Gastroesophageal sphincter (tissue), 4 donors: ENCODE measurements around the gene LRRC25. TPM values are rescaled to one million over a fixed set of nuclear protein-coding genes. Genes with fewer than 3 reads are reported as not detected.
"Not testable (repeated sequence)": the region's sequence is repeated elsewhere in the genome, so short reads cannot be mapped to it uniquely, and the experiment has no call there.

Experiments used
- ATAC-seq: fragments of 150-250 bp; one replicate; pipeline ENCODE4 v1.9.1; 2016; ENCODE audit warnings: mild to moderate bottlenecking, moderate library complexity
- H3K27ac ChIP-seq, 4 donors: fragments of 200-600 bp; sonication (generic) in 3 of 4; 1 replicate in 3 of 4; 2 replicates in 1 of 4; pipeline ENCODE4 v1.5.1; 2016 to 2019
- H3K27me3 ChIP-seq: fragments of 200-600 bp; sonication (generic); one replicate; pipeline ENCODE4 v1.5.1; 2019
- H3K36me3 ChIP-seq, 2 donors: fragments of 200-600 bp; sonication (generic); one replicate each; pipeline ENCODE4 v1.5.1; 2019; ENCODE audit warnings: control low read depth in 1 of 2
- H3K4me1 ChIP-seq, 3 donors: fragments of 200-600 bp; sonication (generic); 1 replicate in 2 of 3; 2 replicates in 1 of 3; pipeline ENCODE4 v1.5.1; 2016 to 2019; ENCODE audit warnings: control low read depth in 2 of 3
- H3K4me3 ChIP-seq, 2 donors: fragments of 200-600 bp; sonication (generic); one replicate each; pipeline ENCODE4 v1.5.1; 2019; ENCODE audit warnings: mild to moderate bottlenecking in 1 of 2, moderate library complexity in 1 of 2
- H3K9me3 ChIP-seq, 3 donors: fragments of 200-600 bp; sonication (generic); one replicate each; pipeline ENCODE4 v1.5.1; 2017 to 2019; ENCODE audit warnings: control low read depth in 2 of 3
- CTCF ChIP-seq, 4 experiments: fragments of 200-600 bp in 2 of 4; fragments of 450-650 bp in 2 of 4; sonication (generic) in 1 of 4; IDR thresholded peaks; one replicate each; pipeline ENCODE4 v1.5.1; 2017 to 2019; ENCODE audit warnings: antibody characterized with exemption in 4 of 4, mild to moderate bottlenecking in 2 of 4, moderate library complexity in 2 of 4
- EP300 ChIP-seq: sonication (generic); formaldehyde crosslinking; IDR thresholded peaks from one replicate; pipeline ENCODE4 v1.6.1; 2017; ENCODE audit warnings: antibody characterized with exemption, mild to moderate bottlenecking
- POLR2A ChIP-seq, 2 donors: fragments of 450-650 bp; IDR thresholded peaks; one replicate each; pipeline ENCODE4 v1.6.1; 2017; ENCODE audit warnings: antibody characterized with exemption in 2 of 2, mild to moderate bottlenecking in 2 of 2, moderate library complexity in 1 of 2
- POLR2AphosphoS5 ChIP-seq: sonication (generic); formaldehyde crosslinking; IDR thresholded peaks from one replicate; pipeline ENCODE4 v1.6.1; 2017; ENCODE audit warnings: antibody characterized with exemption
- WGBS, 2 donors: methylation state at CpG; one replicate each; pipeline ENCODE4 v1.1.5; 2018; ENCODE audit warnings: low coverage in 1 of 2; 5-methylcytosine and 5-hydroxymethylcytosine counted together
- total RNA-seq, 4 donors: library from RNA; depleted of rRNA; stranded (reverse); fragments of >200 nt; gene quantifications; one replicate each; pipeline ENCODE4 v1.1.0, GENCODE V29; 2016

Gene LRRC25
- total RNA-seq, 4 donors from 2014 or later: 1.9 to 19.0 (median 4.8) TPM

- Histone ChIP-seq H3K27ac (no peak overlapping the region), H3K4me3 (no peak overlapping the region), H3K36me3 (no peaks in the 10 kb centered on the region), H3K27me3 (peaks cover 53% of the 10 kb centered on the region), H3K9me3 (no peaks in the 10 kb centered on the region), H3K4me1 (peaks cover 0 to 34% (median 7%) of the 10 kb centered on the region in 3 donors)
- no peak for ATAC-seq
- 100% methylated on average over 1 to 2 of the region's 3 CpGs for WGBS, 2 donors
- TF ChIP-seq EP300: no peak
- TF ChIP-seq POLR2A (IDR thresholded peaks at IDR 0.05): no peak
- no peak for TF ChIP-seq CTCF (IDR thresholded peaks at IDR 0.05)
- TF ChIP-seq POLR2AphosphoS5: no peak
Measured at GRCh38 chr19:18385359-18385674, 12.1 kb downstream of the LRRC25 start.

- no peak for ATAC-seq
- TF ChIP-seq EP300 (no peak), CTCF (IDR thresholded peaks at IDR 0.05) (no peak), POLR2AphosphoS5 (no peak), POLR2A (IDR thresholded peaks at IDR 0.05) (no peak)
- Histone ChIP-seq H3K9me3 (no peaks in the 10 kb centered on the region), H3K4me1 (peaks cover 0 to 39% (median 7%) of the 10 kb centered on the region in 3 donors), H3K27ac (no peak overlapping the region), H3K27me3 (peaks cover 53% of the 10 kb centered on the region), H3K4me3 (no peak overlapping the region), H3K36me3 (no peaks in the 10 kb centered on the region)
- WGBS, 2 donors: 76 to 90% methylated on average over 2 to 6 of the region's 7 CpGs
Measured at GRCh38 chr19:18384775-18385174, 12.6 kb downstream of the LRRC25 start.

GRCh38 chr19:18383622-18384021, 13.8 kb downstream of the LRRC25 start:
- H3K27me3 ChIP-seq: peaks cover 53% of the 10 kb centered on the region
- 78 to 84% methylated on average over 4 to 8 of the region's 11 CpGs for WGBS, 2 donors
- peaks cover 0 to 45% (median 7%) of the 10 kb centered on the region in 3 donors for H3K4me1 ChIP-seq
- H3K9me3 ChIP-seq, H3K27ac ChIP-seq, H3K36me3 ChIP-seq, ATAC-seq, H3K4me3 ChIP-seq: not testable (repeated sequence)

GRCh38 chr19:18380843-18381242, 16.6 kb downstream of the LRRC25 start:
- no peaks in the 10 kb centered on the region for H3K36me3 ChIP-seq
- ATAC-seq: no peak
- H3K4me1 ChIP-seq: peaks cover 0 to 30% (median 1%) of the 10 kb centered on the region in 3 donors
- 70 to 75% methylated on average over 2 to 3 of the region's 3 CpGs for WGBS, 2 donors
- no peaks in the 10 kb centered on the region for H3K9me3 ChIP-seq
- no peak overlapping the region for H3K4me3 ChIP-seq
- peaks cover 41% of the 10 kb centered on the region for H3K27me3 ChIP-seq
- H3K27ac ChIP-seq: peak overlapping the region in 3 of 4 donors; percentile 68 to 77 (median 74)
- no peak for TF ChIP-seq POLR2A (IDR thresholded peaks at IDR 0.05)
- TF ChIP-seq EP300: no peak
- TF ChIP-seq POLR2AphosphoS5: no peak
- no peak for TF ChIP-seq CTCF (IDR thresholded peaks at IDR 0.05)

- H3K27ac ChIP-seq: peak overlapping the region in 3 of 4 donors; percentile 68 to 77 (median 74)
- WGBS, 2 donors: 44 to 49% methylated on average over 13 of the region's 22 CpGs
Measured at GRCh38 chr19:18379803-18380747, 17.3 kb downstream of the LRRC25 start.

More at GRCh38 chr19:18379803-18380747, 17.3 kb downstream of the LRRC25 start:
- ATAC-seq: peak; percentile 98
- no peaks in the 10 kb centered on the region for H3K36me3 ChIP-seq
- no peaks in the 10 kb centered on the region for H3K9me3 ChIP-seq
- no peak overlapping the region for H3K4me3 ChIP-seq
- H3K4me1 ChIP-seq: peaks cover 0 to 27% (median 0%) of the 10 kb centered on the region in 3 donors
- TF ChIP-seq CTCF (IDR thresholded peaks at IDR 0.05): no peak
- TF ChIP-seq POLR2AphosphoS5: peak; percentile 12
- TF ChIP-seq EP300: no peak
- TF ChIP-seq POLR2A (IDR thresholded peaks at IDR 0.05): no peak
- H3K27me3 ChIP-seq: peaks cover 33% of the 10 kb centered on the region
